ENCODE measurements around the gene DIO3. TPM values are rescaled to one million over a fixed set of nuclear protein-coding genes. Genes with fewer than 3 reads are reported as not detected.

The DIO3 gene
- total and polyA plus RNA-seq, 2 of the 4 experiments (the other 2 are of a cell fraction): not detected

DNA sequence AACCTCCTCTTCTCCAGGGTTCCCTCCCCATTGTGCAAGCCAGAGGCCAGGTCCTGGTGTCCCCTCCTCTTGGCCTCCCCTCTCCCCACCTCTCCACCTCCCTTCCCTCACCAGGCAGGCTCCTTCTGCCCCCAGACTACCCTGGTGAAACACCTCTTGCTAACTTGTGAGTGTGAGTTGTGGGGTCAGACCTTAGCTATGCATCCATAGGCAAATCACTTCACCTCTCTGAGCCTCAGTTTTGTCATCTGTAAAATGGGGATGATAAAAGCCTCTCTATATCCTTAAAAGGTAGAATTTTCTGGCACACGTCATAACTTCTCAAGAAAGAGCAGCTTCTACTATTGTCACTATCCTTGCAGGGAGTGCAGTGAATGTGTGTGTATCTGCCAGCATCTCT is 7.9 kb upstream of the DIO3 start:
- H3K4me2 ChIP-seq (ENCODE audit: low read depth, low read length): no peak overlapping the region
- ChIA-PET POLR2A (ENCODE audit: unreplicated experiment) (no interaction called here), CTCF (no interaction called here)
- no peak for ATAC-seq (ENCODE audit: low read depth)
- no peaks in the 10 kb centered on the region for H3K4me1 ChIP-seq (ENCODE audit: control insufficient read depth, insufficient read depth, low read length)
- no peak overlapping the region for H3K9ac ChIP-seq (ENCODE audit: low read depth, low read length)
- no peaks in the 10 kb centered on the region for H3K79me1 ChIP-seq (ENCODE audit: low read depth in 1 of 2, low read length in 2 of 2)
- H2BK15ac ChIP-seq (ENCODE audit: low read depth, low read length): no peak overlapping the region
- H4K91ac ChIP-seq (ENCODE audit: insufficient read depth, low read depth, low read length): no peak overlapping the region
- in situ Hi-C loops (cut with MboI; ENCODE audit: low sequenced_read_pairs) (no loop called here), intact Hi-C loops (cut with micrococcal nuclease) (no loop called here), dilution Hi-C loops (cut with HindIII; ENCODE audit: low sequenced_read_pairs, unreplicated experiment) (no loop called here)
- BruUV-seq (replicated peaks): no TSS peak
- no peaks in the 10 kb centered on the region for H3K9me3 ChIP-seq (ENCODE audit: control insufficient read depth, insufficient read depth, low read length)
- no peak overlapping the region for H2BK20ac ChIP-seq (ENCODE audit: low read depth, low read length)
- no peak overlapping the region for H2BK5ac ChIP-seq (ENCODE audit: low read depth, low read length, poor library complexity, severe bottlenecking)
- H3K23ac ChIP-seq (ENCODE audit: low read depth, low read length): no peak overlapping the region
- no peak overlapping the region for H4K8ac ChIP-seq (ENCODE audit: low read depth in 2 of 2, low read length in 2 of 2)
- no peak overlapping the region for H3K14ac ChIP-seq (replicated peaks; ENCODE audit: low read depth, low read length)
- H3K9me1 ChIP-seq (ENCODE audit: insufficient read depth, low read length): no peaks in the 10 kb centered on the region
- H3K56ac ChIP-seq (ENCODE audit: extremely low read depth, insufficient read depth, low read length): no peak overlapping the region
- no peak overlapping the region for H2AK5ac ChIP-seq (ENCODE audit: low read depth, low read length)
- H3K36me3 ChIP-seq (ENCODE audit: control insufficient read depth, insufficient read depth, low read length): no peaks in the 10 kb centered on the region
- no peak overlapping the region for H2AFZ ChIP-seq (replicated peaks; ENCODE audit: low read length, poor library complexity)
- no peak overlapping the region for H2AK9ac ChIP-seq (replicated peaks; ENCODE audit: low read depth, low read length, poor library complexity)
- no peak overlapping the region for H3K27ac ChIP-seq (ENCODE audit: insufficient read depth, low read length)
- no peak overlapping the region for H3K4ac ChIP-seq (ENCODE audit: low read depth, low read length)
- no CpG with 5 or more reads among the region's 1 CpG for WGBS, 2 experiments (ENCODE audit: extremely low coverage in 2 of 2, insufficient read length in 1 of 2)
- no peaks in the 10 kb centered on the region for H4K20me1 ChIP-seq (ENCODE audit: insufficient read depth, low read length)
- no peak overlapping the region for H2BK120ac ChIP-seq (ENCODE audit: low read depth, low read length)
- H3K4me3 ChIP-seq (ENCODE audit: insufficient read depth, low read depth, low read length): no peak overlapping the region
- H3K18ac ChIP-seq (ENCODE audit: low read depth, low read length): no peak overlapping the region
- no peak for DNase-seq
- H4K5ac ChIP-seq (ENCODE audit: low read depth, low read length): no peak overlapping the region
- H3K27me3 ChIP-seq (ENCODE audit: control insufficient read depth, insufficient read depth, low read length): peaks cover 10% of the 10 kb centered on the region; the same call in 1 of the 2 replicates
- TF ChIP-seq RFX5 (IDR thresholded peaks at IDR 0.05; ENCODE audit: low read depth, low read length) (no peak), RCOR1 (IDR thresholded peaks at IDR 0.05; ENCODE audit: insufficient replicate concordance, low read length) (no peak), MAZ (IDR thresholded peaks at IDR 0.05; ENCODE audit: borderline replicate concordance, low read depth, low read length) (no peak), FOS (IDR thresholded peaks at IDR 0.05; ENCODE audit: low read depth, low read length) (no peak), CHD1 (IDR thresholded peaks at IDR 0.05; ENCODE audit: low read depth, low read length) (no peak), RAD21 (IDR thresholded peaks at IDR 0.05; ENCODE audit: low read length) (no peak), USF2 (IDR thresholded peaks at IDR 0.05; ENCODE audit: low read depth, low read length) (no peak), MXI1 (IDR thresholded peaks at IDR 0.05; ENCODE audit: borderline replicate concordance, low read depth, low read length) (no peak), NFE2L2 (IDR thresholded peaks at IDR 0.05; ENCODE audit: low read depth, low read length) (no peak), SMC3 (IDR thresholded peaks at IDR 0.05; ENCODE audit: low read depth, low read length) (no peak), CEBPB (IDR thresholded peaks at IDR 0.05; ENCODE audit: low read depth, low read length) (no peak), MAFK (IDR thresholded peaks at IDR 0.05; ENCODE audit: low read depth, low read length) (no peak), BHLHE40 (IDR thresholded peaks at IDR 0.05; ENCODE audit: low read depth, low read length) (no peak), POLR2A (IDR thresholded peaks at IDR 0.05; ENCODE audit: low read depth, low read length) (no peak)
- TF ChIP-seq, protein P1, sequence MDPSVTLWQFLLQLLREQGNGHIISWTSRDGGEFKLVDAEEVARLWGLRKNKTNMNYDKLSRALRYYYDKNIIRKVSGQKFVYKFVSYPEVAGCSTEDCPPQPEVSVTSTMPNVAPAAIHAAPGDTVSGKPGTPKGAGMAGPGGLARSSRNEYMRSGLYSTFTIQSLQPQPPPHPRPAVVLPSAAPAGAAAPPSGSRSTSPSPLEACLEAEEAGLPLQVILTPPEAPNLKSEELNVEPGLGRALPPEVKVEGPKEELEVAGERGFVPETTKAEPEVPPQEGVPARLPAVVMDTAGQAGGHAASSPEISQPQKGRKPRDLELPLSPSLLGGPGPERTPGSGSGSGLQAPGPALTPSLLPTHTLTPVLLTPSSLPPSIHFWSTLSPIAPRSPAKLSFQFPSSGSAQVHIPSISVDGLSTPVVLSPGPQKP (IDR thresholded peaks at IDR 0.05; ENCODE audit: borderline replicate concordance, low read depth, low read length): no peak
- TF ChIP-seq, protein P2, sequence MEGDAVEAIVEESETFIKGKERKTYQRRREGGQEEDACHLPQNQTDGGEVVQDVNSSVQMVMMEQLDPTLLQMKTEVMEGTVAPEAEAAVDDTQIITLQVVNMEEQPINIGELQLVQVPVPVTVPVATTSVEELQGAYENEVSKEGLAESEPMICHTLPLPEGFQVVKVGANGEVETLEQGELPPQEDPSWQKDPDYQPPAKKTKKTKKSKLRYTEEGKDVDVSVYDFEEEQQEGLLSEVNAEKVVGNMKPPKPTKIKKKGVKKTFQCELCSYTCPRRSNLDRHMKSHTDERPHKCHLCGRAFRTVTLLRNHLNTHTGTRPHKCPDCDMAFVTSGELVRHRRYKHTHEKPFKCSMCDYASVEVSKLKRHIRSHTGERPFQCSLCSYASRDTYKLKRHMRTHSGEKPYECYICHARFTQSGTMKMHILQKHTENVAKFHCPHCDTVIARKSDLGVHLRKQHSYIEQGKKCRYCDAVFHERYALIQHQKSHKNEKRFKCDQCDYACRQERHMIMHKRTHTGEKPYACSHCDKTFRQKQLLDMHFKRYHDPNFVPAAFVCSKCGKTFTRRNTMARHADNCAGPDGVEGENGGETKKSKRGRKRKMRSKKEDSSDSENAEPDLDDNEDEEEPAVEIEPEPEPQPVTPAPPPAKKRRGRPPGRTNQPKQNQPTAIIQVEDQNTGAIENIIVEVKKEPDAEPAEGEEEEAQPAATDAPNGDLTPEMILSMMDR (conservative IDR thresholded peaks at IDR 0.05; ENCODE audit: low read depth, low read length): no peak

Data from IMR-90 (cell line).